Measurements from ENCODE around the gene C19orf73.
"Not testable (repeated sequence)": the region's sequence is repeated elsewhere in the genome, so short reads cannot be mapped to it uniquely, and the experiment has no call there.

C19orf73 gene

GRCh38 chr19:49148784-49149651, 30.1 kb upstream of the C19orf73 start:
- DNase-seq (ENCODE audit: low spot score) = peak; percentile 94

GRCh38 chr19:49148044-49148682, 29.2 kb upstream of the C19orf73 start:
- no peak for DNase-seq (ENCODE audit: low spot score)

- not testable (repeated sequence) for DNase-seq (ENCODE audit: low spot score)
These were observed 27.4 kb upstream of the C19orf73 start for GRCh38 chr19:49146408-49146770.

GRCh38 chr19:49145573-49146407, 26.8 kb upstream of the C19orf73 start:
- DNase-seq (ENCODE audit: low spot score) = peak; percentile 67

GRCh38 chr19:49142866-49143335, 24.0 kb upstream of the C19orf73 start:
- DNase-seq (ENCODE audit: low spot score) = peak; percentile 89

GRCh38 chr19:49141352-49141751, 22.4 kb upstream of the C19orf73 start:
- DNase-seq (ENCODE audit: low spot score) = no peak

- no peak for DNase-seq (ENCODE audit: low spot score)
These were observed 22.0 kb upstream of the C19orf73 start for GRCh38 chr19:49140951-49141350.

GRCh38 chr19:49136771-49137171, 17.8 kb upstream of the C19orf73 start:
- no peak for DNase-seq (ENCODE audit: low spot score)

- no peak for DNase-seq (ENCODE audit: low spot score)
These were observed 16.7 kb upstream of the C19orf73 start for GRCh38 chr19:49135686-49136085.

- DNase-seq (ENCODE audit: low spot score) = no peak
These were observed 14.9 kb upstream of the C19orf73 start for GRCh38 chr19:49133621-49134454.

- no peak for DNase-seq (ENCODE audit: low spot score)
These were observed 14.1 kb upstream of the C19orf73 start for GRCh38 chr19:49132974-49133609.

GRCh38 chr19:49130325-49130724, 11.4 kb upstream of the C19orf73 start:
- no peak for DNase-seq (ENCODE audit: low spot score)

- no peak for DNase-seq (ENCODE audit: low spot score)
These were observed 10.3 kb upstream of the C19orf73 start for GRCh38 chr19:49129238-49129583.

- DNase-seq (ENCODE audit: low spot score) = no peak
These were observed 9.7 kb upstream of the C19orf73 start for GRCh38 chr19:49128545-49129237.

GRCh38 chr19:49127674-49128544, 9.0 kb upstream of the C19orf73 start:
- DNase-seq (ENCODE audit: low spot score) = peak; percentile 98

- not testable (repeated sequence) for DNase-seq (ENCODE audit: low spot score)
These were observed 8.3 kb upstream of the C19orf73 start for GRCh38 chr19:49127225-49127624.

GRCh38 chr19:49126575-49126974, 7.6 kb upstream of the C19orf73 start:
- DNase-seq (ENCODE audit: low spot score) = no peak

GRCh38 chr19:49125025-49125731, 6.2 kb upstream of the C19orf73 start:
- DNase-seq (ENCODE audit: low spot score) = no peak

- not testable (repeated sequence) for DNase-seq (ENCODE audit: low spot score)
These were observed 4.3 kb upstream of the C19orf73 start for GRCh38 chr19:49123285-49123684.
